Right cardiac atrium (tissue), 5 donors: ENCODE results near the gene MRPL41. TPM values are rescaled to one million over a fixed set of nuclear protein-coding genes. Genes with fewer than 3 reads are reported as not detected.
A peak's percentile ranks its signal among the peaks of the same experiment; 100 is the strongest.
"Not testable (repeated sequence)": the region's sequence is repeated elsewhere in the genome, so short reads cannot be mapped to it uniquely, and the experiment has no call there.

Experiments used
- ATAC-seq, 2 donors: fragments of 200-7000 bp; cut with Tn5 transposase; one replicate each; pipeline versions ENCODE4 v1.8.0 to v1.9.1; 2020; ENCODE audit warnings: moderate library complexity in 2 of 2, mild to moderate bottlenecking in 1 of 2
- DNase-seq, 3 donors: peaks; one replicate each; pipeline ENCODE4 v3.0.0-alpha.2; 2020
- H3K27ac ChIP-seq: one replicate; pipeline ENCODE4 v1.5.1; 2013; ENCODE audit warnings: mild to moderate bottlenecking, low read length, control low read depth, moderate library complexity
- H3K27me3 ChIP-seq: one replicate; pipeline ENCODE4 v1.6.1; 2013; ENCODE audit not compliant: control insufficient read depth, insufficient read depth
- H3K4me1 ChIP-seq: one replicate; pipeline ENCODE4 v1.6.1; 2013; ENCODE audit warnings: low read length; ENCODE audit not compliant: control insufficient read depth, insufficient read depth
- H3K4me3 ChIP-seq: one replicate; pipeline ENCODE4 v1.5.1; 2013; ENCODE audit warnings: low read length, control low read depth
- H3K9me3 ChIP-seq: one replicate; pipeline ENCODE4 v1.6.1; 2013; ENCODE audit warnings: low read length; ENCODE audit not compliant: control insufficient read depth
- WGBS: extraction: QIAGEN DNeasy Blood & Tissue Kit; methylation state at CpG from one replicate; pipeline ENCODE4 v1.1.7; 2013; 5-methylcytosine and 5-hydroxymethylcytosine counted together
- intact Hi-C, 4 donors: fragments of 100-400 bp; cut with DNase I; formaldehyde crosslinking; loops; one replicate each; pipeline versions ENCODE4 v1.11.0 to v1.14.0; 2022 to 2023
- polyA plus RNA-seq: library from polyadenylated mRNA; stranded (reverse); fragments of 200-250 nt; gene quantifications from one replicate; pipeline ENCODE4 v1.2.3, GENCODE V29; 2013
- total RNA-seq, 4 donors: library from RNA; stranded (reverse); fragmentation: NEBNext Ultra II Directional; extraction: Animal tissue kit (Norgen Biotek cat#: 25700); gene quantifications; one replicate each; pipeline ENCODE4 v1.2.1, GENCODE V29; 2021
- donor health status: healthy with polysubstance abuse.
- donor health status: DM: no; HTN: yes; CAD: no.
- donor health status: DM: no; HTN: no; CAD: no.
- donor health status: DM: no; HTN: yes; CAD: no; lungs with severe emphysema.
- donor health status: DM: yes; HTN: yes; CAD: no.

Gene MRPL41
- total and polyA plus RNA-seq, 5 donors, result 149 to 460 (median 186) TPM

GRCh38 chr9:137588311-137588710, 36.6 kb downstream of the MRPL41 start:
- peak in 1 of 3 donors; percentile 57 for DNase-seq
- Histone ChIP-seq H3K27ac (no peak overlapping the region), H3K27me3 (no peaks in the 10 kb centered on the region), H3K9me3 (no peaks in the 10 kb centered on the region), H3K4me3 (no peak overlapping the region), H3K4me1 (peaks cover 4% of the 10 kb centered on the region)
- intact Hi-C loops, result no loop called here
- WGBS, result 90% methylated on average over 13 of the region's 13 CpGs
- ATAC-seq, result no peak

GRCh38 chr9:137588891-137589290, 37.2 kb downstream of the MRPL41 start:
- Histone ChIP-seq H3K27ac (no peak overlapping the region), H3K4me3 (no peak overlapping the region), H3K27me3 (no peaks in the 10 kb centered on the region), H3K9me3 (no peaks in the 10 kb centered on the region), H3K4me1 (peaks cover 4% of the 10 kb centered on the region)
- WGBS, result 91% methylated on average over 6 of the region's 6 CpGs
- intact Hi-C loops, result no loop called here
- DNase-seq (no peak), ATAC-seq (no peak)

- intact Hi-C loops, result no loop called here
- no peak overlapping the region for H3K27ac ChIP-seq
- DNase-seq, result peak in 1 of 3 donors; percentile 60
- peaks cover 4% of the 10 kb centered on the region for H3K4me1 ChIP-seq
- 9% methylated on average over 58 of the region's 58 CpGs for WGBS
- no peaks in the 10 kb centered on the region for H3K9me3 ChIP-seq
- no peak for ATAC-seq
- H3K4me3 ChIP-seq, result peak overlapping the region; percentile 92
- no peaks in the 10 kb centered on the region for H3K27me3 ChIP-seq
Observed at GRCh38 chr9:137589441-137590122, 37.9 kb downstream of the MRPL41 start.

- Histone ChIP-seq H3K4me1 (peaks cover 4% of the 10 kb centered on the region), H3K27ac (no peak overlapping the region), H3K4me3 (peak overlapping the region; percentile 92), H3K27me3 (no peaks in the 10 kb centered on the region), H3K9me3 (no peaks in the 10 kb centered on the region)
- WGBS, result under 1% methylated on average over 61 of the region's 61 CpGs
- intact Hi-C loops, result no loop called here
- ATAC-seq (no peak), DNase-seq (no peak)
Observed at GRCh38 chr9:137590123-137590468, 38.4 kb downstream of the MRPL41 start.

GRCh38 chr9:137590469-137591383, 39.0 kb downstream of the MRPL41 start, which contains the start of gene ZMYND19:
ZMYND19 (minus strand) TSS chr9:137590512; CDS start chr9:137590263, 249 bp downstream.
- Histone ChIP-seq H3K4me1 (peaks cover 4% of the 10 kb centered on the region), H3K27ac (no peak within 1 kb of the TSS), H3K4me3 (peak within 1 kb of the TSS; percentile 92), H3K9me3 (no peaks in the 10 kb centered on the region), H3K27me3 (no peaks in the 10 kb centered on the region)
- ATAC-seq (peak; percentile 99), DNase-seq (peak; percentile 90 to 97 (median 96))
- under 1% methylated on average over 113 of the region's 113 CpGs for WGBS
- intact Hi-C loops, result no loop called here

- 75% methylated on average over 7 of the region's 7 CpGs for WGBS
- intact Hi-C loops, result no loop called here
- DNase-seq, result peak in 1 of 3 donors; percentile 34
- Histone ChIP-seq H3K4me3 (no peak overlapping the region), H3K4me1 (peaks cover 4% of the 10 kb centered on the region), H3K9me3 (no peaks in the 10 kb centered on the region), H3K27me3 (no peaks in the 10 kb centered on the region), H3K27ac (no peak overlapping the region)
- ATAC-seq, result no peak
Observed at GRCh38 chr9:137592767-137593166, 41.1 kb downstream of the MRPL41 start.

- intact Hi-C loops, result no loop called here
- Histone ChIP-seq H3K4me3 (no peak overlapping the region), H3K9me3 (no peaks in the 10 kb centered on the region), H3K4me1 (peaks cover 4% of the 10 kb centered on the region), H3K27me3 (no peaks in the 10 kb centered on the region), H3K27ac (no peak overlapping the region)
- ATAC-seq (no peak), DNase-seq (no peak)
- WGBS, result 78% methylated on average over 12 of the region's 12 CpGs
Observed at GRCh38 chr9:137593176-137593575, 41.5 kb downstream of the MRPL41 start.

GRCh38 chr9:137596577-137596976, 44.9 kb downstream of the MRPL41 start:
- H3K4me3 ChIP-seq, H3K9me3 ChIP-seq, intact Hi-C loops, H3K27me3 ChIP-seq, H3K4me1 ChIP-seq, DNase-seq, ATAC-seq, H3K27ac ChIP-seq: not testable (repeated sequence)
- 94% methylated on average over 7 of the region's 7 CpGs for WGBS

GRCh38 chr9:137598943-137599342, 47.3 kb downstream of the MRPL41 start:
- 80% methylated on average over 8 of the region's 8 CpGs for WGBS
- no peak overlapping the region for H3K4me3 ChIP-seq
- H3K27ac ChIP-seq, result no peak overlapping the region
- H3K27me3 ChIP-seq, result no peaks in the 10 kb centered on the region
- H3K4me1 ChIP-seq, result no peaks in the 10 kb centered on the region
- intact Hi-C loops, result no loop called here
- ATAC-seq, result no peak
- no peak for DNase-seq
- no peaks in the 10 kb centered on the region for H3K9me3 ChIP-seq
